ENCODE results near the gene MACC1. TPM values are rescaled to one million over a fixed set of nuclear protein-coding genes. Genes with fewer than 3 reads are reported as not detected.

The MACC1 gene
- total and polyA plus RNA-seq, 4 donors, result 0.02 to 1.0 (median 0.50) TPM

GRCh38 chr7:20136647-20137046 lies 80.5 kb downstream of the MACC1 start:
- 91% methylated on average over 2 of the region's 2 CpGs for WGBS
- peaks cover 0 to 3% (median 0%) of the 10 kb centered on the region in 4 donors for H3K27me3 ChIP-seq (ENCODE audit: control insufficient read depth in 4 of 4, insufficient read depth in 4 of 4, low read length in 3 of 4)
- no peak for DNase-seq (ENCODE audit: low spot score)
- H3K9me3 ChIP-seq (ENCODE audit: control insufficient read depth in 4 of 4, low read length in 3 of 4), result no peaks in the 10 kb centered on the region
- TF ChIP-seq FOXA2 (IDR thresholded peaks at IDR 0.05) (no peak), CTCF (IDR thresholded peaks at IDR 0.05; ENCODE audit: low read depth, low read length, missing input control) (no peak), ATF3 (IDR thresholded peaks at IDR 0.05) (no peak), SP1 (IDR thresholded peaks at IDR 0.05) (no peak), NR2F2 (IDR thresholded peaks at IDR 0.05) (no peak), RXRA (IDR thresholded peaks at IDR 0.05) (no peak), EGR1 (IDR thresholded peaks at IDR 0.05; ENCODE audit: low read depth in 2 of 2) (no peak), RAD21 (IDR thresholded peaks at IDR 0.05) (no peak), MAX (IDR thresholded peaks at IDR 0.05) (no peak), HNF4G (IDR thresholded peaks at IDR 0.05) (no peak), GABPA (IDR thresholded peaks at IDR 0.05 in 1 of 2, conservative IDR thresholded peaks at IDR 0.05 in 1 of 2) (no peak), HNF4A (conservative IDR thresholded peaks at IDR 0.05) (no peak), REST (IDR thresholded peaks at IDR 0.05) (no peak)
- no peak overlapping the region for H3K4me3 ChIP-seq (ENCODE audit: low read depth in 1 of 3, low read length in 3 of 3)
- no peak overlapping the region for H3K27ac ChIP-seq (ENCODE audit: low read depth in 1 of 2, low read length in 2 of 2)
- no peaks in the 10 kb centered on the region for H3K4me1 ChIP-seq (ENCODE audit: control insufficient read depth in 4 of 4, insufficient read depth in 4 of 4, low read length in 3 of 4)
- no peak overlapping the region for H3K9ac ChIP-seq (ENCODE audit: low read depth in 1 of 2, low read length in 2 of 2)
- H3K36me3 ChIP-seq (ENCODE audit: control insufficient read depth in 4 of 4, insufficient read depth in 3 of 4, low read depth in 1 of 4, low read length in 3 of 4), result no peaks in the 10 kb centered on the region

GRCh38 chr7:20133803-20134202 lies 83.4 kb downstream of the MACC1 start:
- TF ChIP-seq MAX (IDR thresholded peaks at IDR 0.05), result no peak
- TF ChIP-seq YY1 (IDR thresholded peaks at IDR 0.05), result no peak
- no peak for TF ChIP-seq FOXA1 (IDR thresholded peaks at IDR 0.05)
- TF ChIP-seq TAF1 (conservative IDR thresholded peaks at IDR 0.05), result no peak
- TF ChIP-seq NR2F2 (IDR thresholded peaks at IDR 0.05), result no peak
- no peak for TF ChIP-seq EGR1 (IDR thresholded peaks at IDR 0.05; ENCODE audit: low read depth in 2 of 2)
- TF ChIP-seq REST (IDR thresholded peaks at IDR 0.05), result no peak
- TF ChIP-seq ZBTB33 (IDR thresholded peaks at IDR 0.05), result no peak
- Histone ChIP-seq H3K36me3 (ENCODE audit: control insufficient read depth in 4 of 4, insufficient read depth in 3 of 4, low read depth in 1 of 4, low read length in 3 of 4) (no peaks in the 10 kb centered on the region), H3K27ac (ENCODE audit: low read depth in 1 of 2, low read length in 2 of 2) (no peak overlapping the region), H3K9me3 (ENCODE audit: control insufficient read depth in 4 of 4, low read length in 3 of 4) (no peaks in the 10 kb centered on the region), H3K27me3 (ENCODE audit: control insufficient read depth in 4 of 4, insufficient read depth in 4 of 4, low read length in 3 of 4) (no peaks in the 10 kb centered on the region), H3K4me3 (ENCODE audit: low read depth in 1 of 3, low read length in 3 of 3) (no peak overlapping the region), H3K9ac (ENCODE audit: low read depth in 1 of 2, low read length in 2 of 2) (no peak overlapping the region), H3K4me1 (ENCODE audit: control insufficient read depth in 4 of 4, insufficient read depth in 4 of 4, low read length in 3 of 4) (no peaks in the 10 kb centered on the region)
- DNase-seq (ENCODE audit: low spot score), result no peak

Data from liver (tissue), 9 donors.